ENCODE data around the gene HEXIM1.

HEXIM1 gene

GRCh38 chr17:45148183-45149036 is at the start of gene HEXIM1:
Gene HEXIM1 (plus strand): TSS chr17:45148475. CDS start chr17:45149191, 716 bp downstream.
- DNase-seq, result peak; percentile 100

GRCh38 chr17:45098869-45099616 is 49.2 kb upstream of the HEXIM1 start:
- DNase-seq, result peak; percentile 89

- DNase-seq, result no peak
Measured at GRCh38 chr17:45101546-45101882, 46.8 kb upstream of the HEXIM1 start.

- no peak for DNase-seq
Measured at GRCh38 chr17:45101883-45102811, 46.1 kb upstream of the HEXIM1 start.

GRCh38 chr17:45102856-45103255 is 45.4 kb upstream of the HEXIM1 start:
- no peak for DNase-seq

GRCh38 chr17:45103269-45103795 is 44.9 kb upstream of the HEXIM1 start:
- no peak for DNase-seq

GRCh38 chr17:45104029-45104428 is 44.2 kb upstream of the HEXIM1 start:
- DNase-seq, result no peak

GRCh38 chr17:45104497-45104896 is 43.8 kb upstream of the HEXIM1 start:
- no peak for DNase-seq

- DNase-seq, result no peak
Measured at GRCh38 chr17:45104907-45105624, 43.2 kb upstream of the HEXIM1 start.

- no peak for DNase-seq
Measured at GRCh38 chr17:45106096-45106495, 42.2 kb upstream of the HEXIM1 start.

GRCh38 chr17:45106582-45106981 is 41.7 kb upstream of the HEXIM1 start:
- DNase-seq, result no peak

- no peak for DNase-seq
Measured at GRCh38 chr17:45107293-45108010, 40.8 kb upstream of the HEXIM1 start.

- DNase-seq, result no peak
Measured at GRCh38 chr17:45108051-45108450, 40.2 kb upstream of the HEXIM1 start.

- DNase-seq, result no peak
Measured at GRCh38 chr17:45108595-45109521, 39.4 kb upstream of the HEXIM1 start.

GRCh38 chr17:45110676-45111611 is 37.3 kb upstream of the HEXIM1 start:
- DNase-seq, result no peak

- no peak for DNase-seq
Measured at GRCh38 chr17:45111850-45112249, 36.4 kb upstream of the HEXIM1 start.

GRCh38 chr17:45112559-45113423 is 35.5 kb upstream of the HEXIM1 start:
- no peak for DNase-seq

- no peak for DNase-seq
Measured at GRCh38 chr17:45113424-45113754, 34.9 kb upstream of the HEXIM1 start.
